ENCODE data around the gene MRPL28. TPM values are rescaled to one million over a fixed set of nuclear protein-coding genes. Genes with fewer than 3 reads are reported as not detected.
A peak's percentile ranks its signal among the peaks of the same experiment; 100 is the strongest.
"Not testable (repeated sequence)": the region's sequence is repeated elsewhere in the genome, so short reads cannot be mapped to it uniquely, and the experiment has no call there.

Gene MRPL28
- total RNA-seq, 2 donors from 2014 or later, result 89.0 to 90.3 TPM

DNA sequence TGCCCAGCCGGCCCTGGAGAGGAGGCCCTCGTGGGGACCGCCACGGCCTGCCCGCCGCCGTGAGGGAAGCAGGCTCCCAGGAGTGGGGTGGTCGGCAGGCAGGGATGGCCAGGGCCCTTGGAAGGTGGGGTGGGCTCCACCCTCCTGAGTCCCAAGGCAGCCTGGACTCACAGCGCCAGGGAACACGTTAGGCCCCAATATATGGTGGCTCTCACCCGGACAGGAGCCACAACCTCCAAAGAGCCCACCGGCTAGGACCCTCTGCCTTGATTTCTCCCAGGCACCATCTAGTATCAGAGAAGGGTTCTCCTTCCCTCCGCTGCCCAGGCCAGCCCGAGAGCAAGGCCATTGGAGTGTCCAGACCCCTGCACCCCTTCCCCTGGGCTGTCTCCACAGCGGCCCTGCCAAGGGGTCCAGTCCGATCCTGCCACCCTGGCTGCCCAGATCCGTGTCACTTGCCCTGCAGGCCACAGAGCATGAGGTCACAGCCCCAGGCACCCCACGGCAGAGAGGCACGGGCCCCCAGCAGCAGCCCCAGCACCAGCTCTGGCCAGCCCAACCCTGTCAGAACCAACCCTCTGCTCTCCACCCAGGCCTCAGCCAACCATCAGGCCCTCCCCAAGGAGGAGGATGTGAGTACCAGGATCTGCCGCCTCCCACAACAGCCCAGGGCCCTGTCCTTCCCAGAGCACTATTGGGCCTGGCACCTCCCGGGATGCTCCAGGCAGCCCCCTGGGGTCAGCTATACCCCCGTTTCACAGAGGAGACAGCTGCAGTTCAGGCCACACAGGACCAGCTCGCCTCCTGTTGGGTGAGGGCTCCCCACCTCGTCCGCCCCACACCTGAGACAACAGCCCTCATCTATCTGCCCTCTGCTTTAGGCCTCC is 16.7 kb downstream of the MRPL28 start:
- TF ChIP-seq, protein P1, sequence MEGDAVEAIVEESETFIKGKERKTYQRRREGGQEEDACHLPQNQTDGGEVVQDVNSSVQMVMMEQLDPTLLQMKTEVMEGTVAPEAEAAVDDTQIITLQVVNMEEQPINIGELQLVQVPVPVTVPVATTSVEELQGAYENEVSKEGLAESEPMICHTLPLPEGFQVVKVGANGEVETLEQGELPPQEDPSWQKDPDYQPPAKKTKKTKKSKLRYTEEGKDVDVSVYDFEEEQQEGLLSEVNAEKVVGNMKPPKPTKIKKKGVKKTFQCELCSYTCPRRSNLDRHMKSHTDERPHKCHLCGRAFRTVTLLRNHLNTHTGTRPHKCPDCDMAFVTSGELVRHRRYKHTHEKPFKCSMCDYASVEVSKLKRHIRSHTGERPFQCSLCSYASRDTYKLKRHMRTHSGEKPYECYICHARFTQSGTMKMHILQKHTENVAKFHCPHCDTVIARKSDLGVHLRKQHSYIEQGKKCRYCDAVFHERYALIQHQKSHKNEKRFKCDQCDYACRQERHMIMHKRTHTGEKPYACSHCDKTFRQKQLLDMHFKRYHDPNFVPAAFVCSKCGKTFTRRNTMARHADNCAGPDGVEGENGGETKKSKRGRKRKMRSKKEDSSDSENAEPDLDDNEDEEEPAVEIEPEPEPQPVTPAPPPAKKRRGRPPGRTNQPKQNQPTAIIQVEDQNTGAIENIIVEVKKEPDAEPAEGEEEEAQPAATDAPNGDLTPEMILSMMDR (IDR thresholded peaks at IDR 0.05), result no peak
- Histone ChIP-seq H3K36me3 (no peaks in the 10 kb centered on the region), H3K4me3 (peak overlapping the region; percentile 50 to 79), H3K27ac (peak overlapping the region; percentile 41 to 57), H3K27me3 (no peaks in the 10 kb centered on the region), H3K4me1 (peaks cover 0 to 22% of the 10 kb centered on the region in 2 donors), H3K9me3 (no peaks in the 10 kb centered on the region)
- DNase-seq (ENCODE audit: low spot score), result no peak

DNA sequence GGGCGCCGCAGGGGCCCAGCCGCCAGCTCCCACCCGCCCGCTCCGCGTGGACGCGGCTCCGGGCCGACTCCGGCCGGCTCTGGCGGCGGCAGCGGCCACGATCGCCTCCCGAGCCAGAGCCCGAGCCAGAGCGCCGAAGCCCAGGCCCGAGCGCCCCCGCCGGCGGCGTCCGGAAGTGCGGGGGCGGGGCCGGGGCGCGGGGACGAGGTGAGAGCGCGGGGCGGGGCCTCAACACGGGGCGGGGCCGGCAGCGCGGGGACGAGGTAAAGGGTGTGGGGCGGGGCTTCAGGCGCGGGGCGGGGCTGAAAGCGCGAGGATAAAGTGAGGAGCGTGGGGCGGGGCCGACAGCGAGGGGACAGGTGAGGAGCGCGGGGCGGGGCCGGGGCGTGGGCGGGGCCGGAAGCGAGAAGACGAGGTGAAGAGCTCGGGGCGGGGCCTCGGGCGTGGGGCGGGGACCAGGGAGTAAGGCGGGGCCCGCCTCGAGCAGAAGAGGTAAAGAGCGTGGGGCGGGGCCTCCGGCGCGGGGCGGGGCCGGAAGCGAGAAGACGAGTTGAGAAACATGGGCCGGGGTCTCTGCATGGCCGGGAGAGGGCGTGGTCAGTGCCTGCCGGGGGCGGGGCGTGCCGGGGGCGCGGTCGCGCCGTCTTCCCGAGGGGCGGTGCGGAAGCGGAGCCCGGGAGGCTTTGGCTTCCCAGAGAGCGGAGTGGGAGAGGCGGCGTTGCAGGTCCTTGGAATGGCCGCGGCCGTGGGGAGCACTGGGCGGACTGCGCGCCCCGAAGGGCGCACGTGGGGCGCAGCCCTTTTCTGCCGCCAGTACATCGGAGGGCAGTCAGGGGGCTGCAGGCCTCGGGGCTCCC is 17.6 kb downstream of the MRPL28 start, which contains the start of gene AXIN1:
Gene AXIN1 (minus strand): TSS at position 177 of the 857 bp plus-strand sequence. CDS start 5,698 bp downstream, outside the sequence.
- no peaks in the 10 kb centered on the region for H3K9me3 ChIP-seq
- peak; percentile 97 for DNase-seq (ENCODE audit: low spot score)
- H3K4me1 ChIP-seq, result peaks cover 0 to 22% of the 10 kb centered on the region in 2 donors
- no peaks in the 10 kb centered on the region for H3K36me3 ChIP-seq
- peak within 1 kb of the TSS; percentile 70 for H3K27ac ChIP-seq
- H3K4me3 ChIP-seq, result peak within 1 kb of the TSS; percentile 50 to 79
- TF ChIP-seq, protein P1 (IDR thresholded peaks at IDR 0.05), result peak; percentile 61 to 66
- no peaks in the 10 kb centered on the region for H3K27me3 ChIP-seq

DNA sequence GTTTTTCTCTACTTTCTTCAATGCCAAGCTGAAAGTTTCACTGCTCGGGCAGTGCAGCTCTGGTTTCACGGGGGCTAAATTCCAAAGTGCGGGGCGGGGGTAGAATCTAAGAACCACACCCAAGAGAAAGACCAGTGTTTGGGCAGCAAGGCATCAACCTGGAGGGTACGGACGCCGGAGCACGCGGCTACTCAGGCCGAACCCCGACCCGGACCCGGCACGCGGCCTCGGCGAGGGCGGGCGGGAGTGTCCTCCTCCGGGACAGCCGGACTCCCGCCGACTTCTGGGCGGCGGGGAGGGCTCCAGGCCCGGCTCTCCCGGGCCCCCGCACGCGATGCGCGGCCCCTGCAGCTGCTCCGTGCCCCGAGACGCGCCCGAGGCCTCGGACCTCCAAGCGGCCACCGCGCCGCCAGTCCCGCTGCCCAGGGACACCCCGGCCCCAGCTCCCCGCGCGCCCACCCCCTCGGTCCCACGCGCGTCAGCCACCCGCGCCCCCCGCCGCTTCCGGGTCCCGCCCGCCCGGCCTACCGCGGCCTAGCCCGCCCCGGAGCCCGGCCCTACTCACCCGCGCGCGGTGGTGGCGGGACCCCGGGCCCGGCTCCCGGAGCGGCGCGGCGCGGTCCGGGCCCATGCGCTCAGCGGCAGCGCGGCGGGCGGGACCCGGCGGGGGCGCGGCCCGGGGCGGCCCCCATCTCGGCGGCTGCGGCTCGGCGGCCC is 18.4 kb downstream of the MRPL28 start:
- H3K36me3 ChIP-seq, result no peaks in the 10 kb centered on the region
- no peaks in the 10 kb centered on the region for H3K9me3 ChIP-seq
- TF ChIP-seq, protein P1 (IDR thresholded peaks at IDR 0.05), result no peak
- peak overlapping the region; percentile 50 to 79 for H3K4me3 ChIP-seq
- no peaks in the 10 kb centered on the region for H3K27me3 ChIP-seq
- H3K4me1 ChIP-seq, result peaks cover 0 to 22% of the 10 kb centered on the region in 2 donors
- DNase-seq (ENCODE audit: low spot score), result no peak
- peak overlapping the region; percentile 34 to 70 for H3K27ac ChIP-seq

DNA sequence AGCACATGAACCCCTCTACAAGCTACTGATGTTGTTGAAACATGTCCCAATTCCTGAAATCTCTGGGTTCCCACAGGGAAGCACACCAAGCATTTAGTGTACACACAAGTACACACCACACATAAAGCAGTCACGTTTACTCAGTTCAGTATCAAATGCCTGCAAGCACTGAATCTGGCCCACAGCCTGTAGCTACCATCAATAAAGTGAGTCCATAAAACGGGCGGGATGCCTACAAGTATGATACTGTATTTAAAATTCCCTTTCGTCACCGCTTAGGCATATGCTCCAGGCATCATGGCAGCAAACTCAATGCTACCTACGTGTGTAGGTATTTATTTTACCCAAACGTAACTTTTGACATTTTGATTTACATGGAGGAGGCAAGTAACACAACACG is 20.1 kb downstream of the MRPL28 start:
- Histone ChIP-seq H3K27me3 (no peaks in the 10 kb centered on the region), H3K27ac (no peak overlapping the region), H3K36me3 (peaks cover 12% of the 10 kb centered on the region), H3K9me3 (no peaks in the 10 kb centered on the region), H3K4me1 (peaks cover 0 to 22% of the 10 kb centered on the region in 2 donors), H3K4me3 (no peak overlapping the region)
- DNase-seq (ENCODE audit: low spot score), result no peak
- TF ChIP-seq, protein P1 (IDR thresholded peaks at IDR 0.05), result no peak

DNA sequence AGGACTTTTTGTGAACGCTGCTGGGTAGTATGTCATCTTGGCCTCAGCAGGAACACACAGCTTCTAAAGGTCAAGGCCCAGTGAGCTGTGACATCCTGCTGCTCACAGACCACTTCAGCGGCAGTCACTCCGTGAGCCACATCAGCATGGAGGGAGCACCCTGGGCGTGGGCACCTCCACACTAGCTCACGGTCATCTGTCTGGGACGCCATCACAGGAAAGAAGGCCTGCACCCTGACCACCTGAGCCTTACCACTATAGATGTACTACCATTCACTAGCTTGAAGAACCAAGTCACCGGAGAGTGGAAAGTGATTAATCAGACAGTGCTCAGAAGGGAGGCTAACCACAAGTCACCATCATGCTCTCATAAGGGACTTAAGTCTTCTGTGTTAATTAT is 21.1 kb downstream of the MRPL28 start:
- Histone ChIP-seq H3K27me3 (no peaks in the 10 kb centered on the region), H3K4me1 (peaks cover 0 to 22% of the 10 kb centered on the region in 2 donors), H3K4me3 (no peak overlapping the region), H3K27ac (no peak overlapping the region), H3K36me3 (peaks cover 21% of the 10 kb centered on the region), H3K9me3 (no peaks in the 10 kb centered on the region)
- TF ChIP-seq, protein P1 (IDR thresholded peaks at IDR 0.05), result no peak
- DNase-seq (ENCODE audit: low spot score), result no peak

DNA sequence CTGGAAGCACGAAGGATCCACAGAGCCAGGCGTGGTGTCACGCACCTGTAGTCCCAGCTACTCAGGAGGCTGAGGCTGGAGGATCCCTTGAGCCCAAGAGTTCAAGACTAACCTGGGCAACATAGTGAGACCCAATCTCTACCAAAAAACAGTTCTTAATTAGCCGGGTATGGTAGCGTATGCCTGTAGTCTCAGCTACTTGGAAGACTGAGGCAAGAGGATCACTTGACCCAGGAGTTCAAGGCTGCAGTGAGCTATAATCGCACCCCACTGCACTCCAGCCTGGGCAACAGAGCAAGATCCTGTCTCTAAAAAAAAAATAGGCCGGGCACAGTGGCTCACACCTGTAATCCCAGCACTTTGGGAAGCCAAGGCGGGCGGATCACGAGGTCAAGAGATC is 21.8 kb downstream of the MRPL28 start:
- not testable (repeated sequence) for H3K27me3 ChIP-seq, H3K9me3 ChIP-seq

More for the DNA sequence above, 21.8 kb downstream of the MRPL28 start:
- H3K4me1 ChIP-seq, result peaks cover 0 to 20% of the 10 kb centered on the region in 2 donors
- H3K4me3 ChIP-seq; H3K27ac ChIP-seq; DNase-seq (ENCODE audit: low spot score): not testable (repeated sequence)
- peaks cover 21% of the 10 kb centered on the region for H3K36me3 ChIP-seq

All from right atrium auricular region (tissue), 2 donors.